Fibroblast of lung (primary cell): ENCODE results near the gene ZFAND2B.

Experiments used
- EZH2 ChIP-seq: IDR thresholded peaks from 2 replicates; pipeline ENCODE4 v1.5.1; 2012; ENCODE audit warnings: low read length, control low read depth, mild to moderate bottlenecking; ENCODE audit errors: missing control alignments
- TF ChIP-seq, protein P1 (sequence below), 2 donors: IDR thresholded peaks in 1 of 2; conservative IDR thresholded peaks in 1 of 2; 1 replicate in 1 of 2; 2 replicates in 1 of 2; pipeline ENCODE4 v1.5.1; 2011 to 2012; ENCODE audit warnings: low read length in 2 of 2, control low read depth in 1 of 2, inconsistent platforms in 1 of 2, low read depth in 1 of 2, mild to moderate bottlenecking in 1 of 2

DNA sequence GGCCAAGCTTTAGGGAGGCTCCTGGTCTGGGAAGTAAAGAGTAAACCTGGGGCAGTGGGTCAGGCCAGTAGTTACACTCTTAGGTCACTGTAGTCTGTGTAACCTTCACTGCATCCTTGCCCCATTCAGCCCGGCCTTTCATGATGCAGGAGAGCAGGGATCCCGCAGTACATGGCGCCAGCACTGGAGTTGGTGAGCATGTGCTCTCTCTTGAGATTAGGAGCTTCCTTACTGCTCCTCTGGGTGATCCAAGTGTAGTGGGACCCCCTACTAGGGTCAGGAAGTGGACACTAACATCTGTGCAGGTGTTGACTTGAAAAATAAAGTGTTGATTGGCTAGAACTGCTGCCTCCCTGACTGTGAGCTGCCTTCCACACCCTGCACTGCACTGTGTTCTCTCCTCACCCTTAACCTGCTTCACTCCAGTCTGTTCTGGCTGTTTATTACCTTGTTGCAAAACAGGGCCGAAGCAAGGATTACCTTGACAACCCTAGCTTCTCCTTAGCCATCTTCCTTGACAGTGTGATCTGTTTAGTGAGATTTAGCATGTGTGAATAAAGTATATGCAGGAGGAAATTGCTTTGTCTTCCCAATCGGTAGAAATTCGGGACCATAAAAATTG lies 23.3 kb upstream of the ZFAND2B start:
- TF ChIP-seq, protein P1, sequence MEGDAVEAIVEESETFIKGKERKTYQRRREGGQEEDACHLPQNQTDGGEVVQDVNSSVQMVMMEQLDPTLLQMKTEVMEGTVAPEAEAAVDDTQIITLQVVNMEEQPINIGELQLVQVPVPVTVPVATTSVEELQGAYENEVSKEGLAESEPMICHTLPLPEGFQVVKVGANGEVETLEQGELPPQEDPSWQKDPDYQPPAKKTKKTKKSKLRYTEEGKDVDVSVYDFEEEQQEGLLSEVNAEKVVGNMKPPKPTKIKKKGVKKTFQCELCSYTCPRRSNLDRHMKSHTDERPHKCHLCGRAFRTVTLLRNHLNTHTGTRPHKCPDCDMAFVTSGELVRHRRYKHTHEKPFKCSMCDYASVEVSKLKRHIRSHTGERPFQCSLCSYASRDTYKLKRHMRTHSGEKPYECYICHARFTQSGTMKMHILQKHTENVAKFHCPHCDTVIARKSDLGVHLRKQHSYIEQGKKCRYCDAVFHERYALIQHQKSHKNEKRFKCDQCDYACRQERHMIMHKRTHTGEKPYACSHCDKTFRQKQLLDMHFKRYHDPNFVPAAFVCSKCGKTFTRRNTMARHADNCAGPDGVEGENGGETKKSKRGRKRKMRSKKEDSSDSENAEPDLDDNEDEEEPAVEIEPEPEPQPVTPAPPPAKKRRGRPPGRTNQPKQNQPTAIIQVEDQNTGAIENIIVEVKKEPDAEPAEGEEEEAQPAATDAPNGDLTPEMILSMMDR (conservative IDR thresholded peaks at IDR 0.05 in 1 of 2, IDR thresholded peaks at IDR 0.05 in 1 of 2; ENCODE audit: low read depth in 1 of 2, low read length in 2 of 2): no peak
- TF ChIP-seq EZH2: no peak
